ENCODE results near the gene BPTF. TPM values are rescaled to one million over a fixed set of nuclear protein-coding genes. Genes with fewer than 3 reads are reported as not detected.

BPTF gene
- polyA plus RNA-seq, 1 of the 3 experiments (the other 2 are of a cell fraction): 61.4 TPM

DNA sequence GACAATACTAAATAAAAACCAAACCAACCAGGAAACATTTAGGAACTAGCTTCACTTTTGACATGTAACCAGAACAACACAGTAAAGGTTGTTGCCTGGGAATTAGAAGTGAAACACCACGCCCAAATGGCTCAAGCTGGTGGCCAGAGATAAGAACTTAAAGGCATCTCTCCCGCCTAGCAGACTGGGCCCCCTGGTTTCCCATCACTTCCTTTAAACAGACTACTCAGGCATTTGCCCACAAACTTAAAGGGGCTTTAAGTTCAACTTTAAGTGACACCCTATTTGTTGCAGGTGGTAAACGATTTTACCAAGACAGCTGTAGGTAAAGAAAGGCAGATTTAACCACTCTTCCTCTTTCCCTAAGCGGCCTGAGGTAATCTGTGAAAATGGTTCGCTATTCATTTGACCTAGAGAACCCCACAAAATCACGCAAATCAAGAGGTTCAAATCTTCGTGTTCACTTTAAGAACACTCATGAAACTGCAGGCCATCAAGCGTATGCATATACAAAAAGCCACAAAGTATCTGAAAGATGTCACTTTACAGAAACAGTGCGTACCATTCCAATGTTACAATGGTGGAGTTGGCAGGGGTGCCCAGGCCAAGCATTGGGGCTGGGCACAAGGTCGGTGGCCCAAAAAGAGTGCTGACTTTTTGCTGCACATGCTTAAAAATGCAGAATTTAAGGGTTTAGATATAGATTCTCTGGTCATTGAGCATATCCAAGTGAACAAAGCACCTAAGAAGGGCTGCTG, 40.8 kb upstream of the BPTF start (continued):
- no peak for TF ChIP-seq NRF1 (IDR thresholded peaks at IDR 0.05; ENCODE audit: low read depth, low read length)
- TF ChIP-seq SIN3A (IDR thresholded peaks at IDR 0.05; ENCODE audit: borderline replicate concordance, low read depth, low read length): no peak
- no peak for TF ChIP-seq EP300 (IDR thresholded peaks at IDR 0.05; ENCODE audit: borderline replicate concordance in 1 of 2, low read depth in 1 of 2, low read length in 1 of 2)
- no peak for TF ChIP-seq ZBTB33 (IDR thresholded peaks at IDR 0.05; ENCODE audit: borderline replicate concordance, low read depth)
- no peak for TF ChIP-seq POLR2AphosphoS5 (IDR thresholded peaks at IDR 0.05; ENCODE audit: low read depth, low read length)
- TF ChIP-seq RXRA (IDR thresholded peaks at IDR 0.05; ENCODE audit: borderline replicate concordance, low read depth): no peak

GRCh38 chr17:67785122-67785477, 40.2 kb upstream of the BPTF start:
- no peaks in the 10 kb centered on the region for H3K79me2 ChIP-seq (ENCODE audit: insufficient read depth)
- TF ChIP-seq TCF12 (IDR thresholded peaks at IDR 0.05) (no peak), USF1 (IDR thresholded peaks at IDR 0.05; ENCODE audit: borderline replicate concordance, low read depth) (no peak), ZBTB33 (IDR thresholded peaks at IDR 0.05; ENCODE audit: borderline replicate concordance, low read depth) (no peak), SMC3 (IDR thresholded peaks at IDR 0.05; ENCODE audit: low read depth, low read length) (no peak), POLR2AphosphoS5 (IDR thresholded peaks at IDR 0.05; ENCODE audit: low read depth, low read length) (no peak), YY1 (IDR thresholded peaks at IDR 0.05; ENCODE audit: low read depth) (no peak), GATA2 (CRISPR knock-in tag; IDR thresholded peaks at IDR 0.05) (no peak), JUND (IDR thresholded peaks at IDR 0.05) (no peak), MAX (IDR thresholded peaks at IDR 0.05; ENCODE audit: low read depth) (no peak), RAD21 (IDR thresholded peaks at IDR 0.05; ENCODE audit: low read length) (no peak), MEF2A (IDR thresholded peaks at IDR 0.05; ENCODE audit: borderline replicate concordance, low read depth) (no peak)
- TF ChIP-seq, protein P1, sequence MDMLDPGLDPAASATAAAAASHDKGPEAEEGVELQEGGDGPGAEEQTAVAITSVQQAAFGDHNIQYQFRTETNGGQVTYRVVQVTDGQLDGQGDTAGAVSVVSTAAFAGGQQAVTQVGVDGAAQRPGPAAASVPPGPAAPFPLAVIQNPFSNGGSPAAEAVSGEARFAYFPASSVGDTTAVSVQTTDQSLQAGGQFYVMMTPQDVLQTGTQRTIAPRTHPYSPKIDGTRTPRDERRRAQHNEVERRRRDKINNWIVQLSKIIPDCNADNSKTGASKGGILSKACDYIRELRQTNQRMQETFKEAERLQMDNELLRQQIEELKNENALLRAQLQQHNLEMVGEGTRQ (IDR thresholded peaks at IDR 0.05; ENCODE audit: borderline replicate concordance, low read depth, low read length): no peak
- CTCF ChIA-PET: no interaction called here
- H3K4me1 ChIP-seq (ENCODE audit: control insufficient read depth in 1 of 2, insufficient read depth in 2 of 2, low read depth in 1 of 2, low read length in 1 of 2): no peaks in the 10 kb centered on the region
- H4K20me1 ChIP-seq (ENCODE audit: insufficient read depth): no peaks in the 10 kb centered on the region
- no peak for DNase-seq
- no peaks in the 10 kb centered on the region for H3K36me3 ChIP-seq (replicated peaks in 1 of 2; ENCODE audit: control insufficient read depth in 1 of 2, insufficient read depth in 2 of 2, low read length in 1 of 2)
- H3K9ac ChIP-seq: no peak overlapping the region
- peaks cover 7% of the 10 kb centered on the region; the same call in 1 of the 2 replicates for H3K27me3 ChIP-seq (ENCODE audit: insufficient read depth)
- no peak overlapping the region for H2AFZ ChIP-seq (ENCODE audit: low read depth)
- H3K9me2 ChIP-seq: no peaks in the 10 kb centered on the region
- no peak overlapping the region for H3K27ac ChIP-seq (ENCODE audit: low read depth in 2 of 2, low read length in 1 of 2)
- no peaks in the 10 kb centered on the region for H3K9me3 ChIP-seq
- H3K4me2 ChIP-seq: no peak overlapping the region
- no peak overlapping the region for H3K4me3 ChIP-seq (ENCODE audit: low read depth in 2 of 2, low read length in 1 of 2)
- WGBS (ENCODE audit: low lambda C conversion rate): 73% methylated on average over 3 of the region's 3 CpGs
- no peaks in the 10 kb centered on the region for H3F3A ChIP-seq (replicated peaks; ENCODE audit: insufficient read depth)
- POLR2A ChIA-PET: no interaction called here

Data from SK-N-SH (cell line).